Measurements from ENCODE around the gene GALNTL6.

DNA sequence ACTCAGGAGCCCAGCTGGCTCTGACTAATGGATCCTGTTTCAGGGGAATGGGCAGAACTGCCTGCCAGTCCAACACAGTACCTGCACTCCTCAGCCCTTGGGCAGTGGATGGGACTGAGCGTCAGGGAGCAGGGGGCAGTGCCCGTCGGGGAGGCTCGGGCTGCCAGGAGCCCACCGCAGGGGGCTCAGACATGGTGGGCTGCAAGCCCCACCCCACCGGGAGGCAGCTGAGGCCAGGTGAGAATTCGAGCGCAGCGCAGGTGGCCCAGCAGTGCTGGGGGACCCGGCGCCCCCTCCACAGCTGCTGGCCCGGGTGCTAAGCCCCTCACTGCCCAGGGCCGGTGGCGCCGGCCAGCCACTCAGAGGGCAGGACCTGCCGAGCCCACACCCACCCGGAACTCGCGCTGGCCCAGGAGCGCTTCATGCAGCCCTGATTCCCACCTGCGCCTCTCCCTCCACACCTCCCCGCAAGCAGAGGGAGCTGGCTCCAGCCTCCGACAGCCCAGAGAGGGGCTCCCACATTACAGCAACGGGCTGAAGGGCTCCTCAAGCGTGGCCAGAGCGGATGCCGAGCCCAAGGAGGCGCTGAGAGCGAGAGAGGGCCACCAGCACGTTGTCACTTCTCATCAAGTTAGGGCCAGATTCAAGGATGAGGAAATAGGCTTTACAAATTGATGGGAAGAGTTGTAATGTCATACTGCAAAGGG, 668.8 kb downstream of the GALNTL6 start:
- TF ChIP-seq, protein P1, sequence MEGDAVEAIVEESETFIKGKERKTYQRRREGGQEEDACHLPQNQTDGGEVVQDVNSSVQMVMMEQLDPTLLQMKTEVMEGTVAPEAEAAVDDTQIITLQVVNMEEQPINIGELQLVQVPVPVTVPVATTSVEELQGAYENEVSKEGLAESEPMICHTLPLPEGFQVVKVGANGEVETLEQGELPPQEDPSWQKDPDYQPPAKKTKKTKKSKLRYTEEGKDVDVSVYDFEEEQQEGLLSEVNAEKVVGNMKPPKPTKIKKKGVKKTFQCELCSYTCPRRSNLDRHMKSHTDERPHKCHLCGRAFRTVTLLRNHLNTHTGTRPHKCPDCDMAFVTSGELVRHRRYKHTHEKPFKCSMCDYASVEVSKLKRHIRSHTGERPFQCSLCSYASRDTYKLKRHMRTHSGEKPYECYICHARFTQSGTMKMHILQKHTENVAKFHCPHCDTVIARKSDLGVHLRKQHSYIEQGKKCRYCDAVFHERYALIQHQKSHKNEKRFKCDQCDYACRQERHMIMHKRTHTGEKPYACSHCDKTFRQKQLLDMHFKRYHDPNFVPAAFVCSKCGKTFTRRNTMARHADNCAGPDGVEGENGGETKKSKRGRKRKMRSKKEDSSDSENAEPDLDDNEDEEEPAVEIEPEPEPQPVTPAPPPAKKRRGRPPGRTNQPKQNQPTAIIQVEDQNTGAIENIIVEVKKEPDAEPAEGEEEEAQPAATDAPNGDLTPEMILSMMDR (conservative IDR thresholded peaks at IDR 0.05 in 1 of 2, IDR thresholded peaks at IDR 0.05 in 1 of 2; ENCODE audit: low read depth in 1 of 2, low read length in 2 of 2) = no peak
- TF ChIP-seq EZH2 (IDR thresholded peaks at IDR 0.05; ENCODE audit: low read length, missing control alignments) = no peak
